ENCODE data around the gene COX7B2.

The COX7B2 gene, protein sequence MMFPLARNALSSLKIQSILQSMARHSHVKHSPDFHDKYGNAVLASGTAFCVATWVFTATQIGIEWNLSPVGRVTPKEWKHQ

DNA sequence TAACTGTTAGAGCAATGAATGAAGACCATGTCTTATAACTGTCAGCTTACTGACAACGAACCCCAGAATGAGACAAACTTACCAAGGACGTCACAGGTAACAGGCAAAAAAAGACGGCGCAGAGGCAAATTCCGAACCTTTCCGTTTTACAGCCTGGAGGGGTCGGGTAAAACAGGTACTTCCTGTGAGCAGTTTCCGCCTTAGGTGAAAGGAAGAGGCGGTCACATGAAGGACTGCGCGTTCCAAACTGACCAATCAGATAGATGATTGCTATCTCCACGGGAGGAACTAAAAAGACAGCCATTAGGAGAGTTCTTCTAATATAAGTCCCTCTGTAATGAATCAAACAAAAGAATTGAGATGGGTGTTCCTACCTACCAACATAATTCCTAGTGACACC lies at the start of gene COX7B2:
Gene COX7B2, minus strand, starts transcription at position 168 of the 400 bp plus-strand sequence. CDS start 174,053 bp downstream, outside the sequence.
- no peak for DNase-seq (ENCODE audit: low read depth, low spot score)

DNA sequence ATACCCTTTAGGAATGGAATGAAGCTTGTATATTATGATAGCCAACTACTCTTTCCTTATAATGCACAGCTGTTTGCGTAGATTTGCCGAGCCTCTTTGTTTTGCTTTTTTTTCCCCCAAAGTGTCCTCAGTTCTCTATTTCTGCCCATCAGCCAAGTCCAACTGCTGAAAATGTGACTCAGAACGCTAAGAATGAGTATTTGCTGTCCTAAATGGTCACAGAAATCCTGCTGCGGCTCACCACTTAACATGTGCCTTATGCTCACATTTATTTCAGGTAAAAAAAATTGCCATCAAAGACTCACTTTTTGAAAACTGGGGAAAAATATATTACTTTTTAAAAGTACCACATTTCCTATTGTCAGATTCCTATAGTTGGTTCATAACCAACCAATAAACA lies 47.4 kb upstream of the COX7B2 start:
- no peak for DNase-seq (ENCODE audit: low read depth, low spot score)

DNA sequence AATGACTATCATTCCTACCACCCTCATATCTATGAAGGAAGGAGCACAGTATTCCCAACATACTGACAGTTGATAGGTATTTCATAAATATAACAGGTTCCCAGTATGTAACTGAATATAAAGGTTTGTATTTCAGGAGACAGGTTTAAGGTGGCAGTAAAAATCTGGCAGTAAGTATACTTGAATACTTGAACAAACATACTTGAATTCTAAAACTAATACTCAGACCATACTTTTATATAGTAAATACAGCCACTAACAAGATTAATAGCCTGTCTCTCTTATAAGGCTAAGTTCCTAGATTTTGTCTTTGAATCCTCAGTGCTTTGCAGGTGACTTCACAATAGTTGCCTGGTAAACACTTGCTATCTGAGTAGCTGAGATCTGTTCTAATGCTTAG lies 46.6 kb upstream of the COX7B2 start:
- DNase-seq (ENCODE audit: low read depth, low spot score), result no peak

DNA sequence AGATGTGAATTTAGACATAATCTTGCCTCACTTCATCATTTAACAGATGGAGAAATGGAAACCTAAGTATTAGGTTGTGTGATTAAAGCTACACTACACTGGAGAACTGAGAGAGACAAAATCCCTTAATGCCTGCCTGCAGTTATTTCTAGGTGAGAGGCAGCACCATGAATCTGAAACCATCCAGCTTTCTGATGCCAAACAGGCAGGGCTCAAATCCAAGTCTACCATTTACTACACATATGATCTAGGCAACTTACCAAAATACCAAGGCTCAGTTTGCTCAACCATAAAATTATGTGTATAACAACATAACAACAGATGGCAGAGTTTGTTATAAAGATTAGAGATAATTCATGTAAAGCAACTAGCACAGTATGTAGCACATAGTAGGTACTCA lies 45.6 kb upstream of the COX7B2 start:
- no peak for DNase-seq (ENCODE audit: low read depth, low spot score)

DNA sequence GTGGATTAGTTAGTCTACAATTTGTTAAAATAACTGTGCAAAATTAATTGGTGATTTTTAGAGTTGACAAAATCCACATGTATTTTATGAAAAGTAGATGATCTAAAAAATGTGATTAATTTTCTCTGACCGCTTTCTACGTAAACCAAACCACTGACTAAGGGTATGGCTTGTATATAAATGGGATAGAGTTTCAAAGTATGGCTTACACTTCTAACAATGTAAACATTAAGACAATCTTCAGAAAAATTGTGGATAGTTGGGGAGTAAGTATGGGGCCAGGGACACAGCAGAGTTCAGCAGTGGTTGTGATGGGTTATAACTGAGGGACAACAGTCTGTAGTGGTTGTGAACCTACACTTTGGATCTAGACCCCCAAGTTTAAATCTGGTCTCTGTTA lies 44.5 kb upstream of the COX7B2 start:
- no peak for DNase-seq (ENCODE audit: low read depth, low spot score)

DNA sequence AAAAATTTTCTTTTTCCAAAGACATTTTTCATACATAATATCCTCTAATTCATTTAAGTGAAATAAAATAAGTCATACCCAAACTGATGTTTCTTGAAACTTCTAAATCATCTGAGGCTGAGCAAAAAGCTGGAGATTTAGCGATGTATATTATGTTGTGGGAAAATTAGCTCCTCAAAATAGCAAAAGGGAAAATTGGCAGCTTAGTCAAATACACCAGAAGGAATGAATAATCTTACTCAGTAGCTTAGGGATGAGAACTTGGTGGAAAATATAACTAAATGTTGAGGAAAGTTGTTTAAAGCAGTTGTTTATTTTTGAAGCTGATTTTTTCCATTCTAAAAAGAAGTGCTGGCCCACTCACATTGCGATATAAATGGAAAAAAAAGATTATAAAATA lies 43.4 kb upstream of the COX7B2 start:
- DNase-seq (ENCODE audit: low read depth, low spot score), result no peak

DNA sequence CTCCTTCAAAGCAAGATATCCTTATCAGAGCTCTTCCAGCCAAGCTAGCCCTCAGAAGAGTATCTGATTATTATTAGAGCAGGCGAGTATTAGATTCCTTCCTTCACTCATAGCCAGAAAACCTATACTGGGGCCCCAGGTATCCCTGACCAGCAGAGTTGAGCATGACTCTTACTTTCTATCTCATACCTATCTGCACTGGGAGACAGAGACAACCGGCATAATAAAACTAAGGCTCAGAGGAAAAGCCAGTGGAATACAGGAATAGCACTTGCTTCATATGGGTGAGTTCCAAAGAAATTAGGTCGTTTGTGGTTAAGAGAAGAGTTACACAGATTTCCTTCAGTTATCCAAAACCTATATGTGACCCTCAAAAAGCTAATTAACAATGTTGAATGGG lies 41.8 kb upstream of the COX7B2 start:
- DNase-seq (ENCODE audit: low read depth, low spot score), result no peak

DNA sequence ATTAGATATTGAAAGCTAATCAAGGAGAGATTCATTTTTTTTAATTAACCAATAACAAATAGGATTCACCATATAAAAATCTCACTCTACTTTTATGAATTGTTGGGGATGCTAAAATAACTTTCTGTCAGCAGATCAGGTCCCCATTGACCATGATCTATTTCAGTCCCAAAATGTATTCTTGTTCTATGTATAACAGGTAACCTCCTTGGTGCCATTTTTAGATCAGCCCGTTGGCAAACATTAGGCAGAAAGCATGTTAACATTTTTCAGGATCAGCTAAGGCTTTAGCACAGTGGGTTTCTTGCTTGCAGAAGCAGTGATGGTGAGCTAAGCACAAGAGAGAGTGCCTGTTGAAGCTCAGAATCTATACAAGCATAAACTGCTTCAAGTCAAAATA lies 40.8 kb upstream of the COX7B2 start:
- DNase-seq (ENCODE audit: low read depth, low spot score), result no peak

DNA sequence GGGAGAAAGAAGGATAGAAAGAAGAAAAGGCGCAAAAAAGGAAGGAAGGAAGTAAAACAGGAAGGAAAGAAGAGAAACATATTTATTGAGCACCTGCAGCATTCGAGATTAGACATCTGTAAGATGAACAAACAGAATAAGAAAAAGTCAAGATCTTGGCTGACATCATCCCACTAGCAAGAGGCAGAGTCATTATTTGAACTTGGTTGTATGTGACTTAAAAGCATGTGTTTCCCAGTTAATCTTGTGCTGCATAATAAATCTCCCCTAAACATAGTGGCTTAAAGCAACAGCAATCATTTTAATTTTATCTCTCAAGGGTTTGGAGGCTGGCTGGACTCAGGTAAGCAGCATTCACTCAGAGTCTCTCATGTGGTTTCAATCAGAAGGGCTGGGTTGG lies 38.5 kb upstream of the COX7B2 start:
- no peak for DNase-seq (ENCODE audit: low read depth, low spot score)

DNA sequence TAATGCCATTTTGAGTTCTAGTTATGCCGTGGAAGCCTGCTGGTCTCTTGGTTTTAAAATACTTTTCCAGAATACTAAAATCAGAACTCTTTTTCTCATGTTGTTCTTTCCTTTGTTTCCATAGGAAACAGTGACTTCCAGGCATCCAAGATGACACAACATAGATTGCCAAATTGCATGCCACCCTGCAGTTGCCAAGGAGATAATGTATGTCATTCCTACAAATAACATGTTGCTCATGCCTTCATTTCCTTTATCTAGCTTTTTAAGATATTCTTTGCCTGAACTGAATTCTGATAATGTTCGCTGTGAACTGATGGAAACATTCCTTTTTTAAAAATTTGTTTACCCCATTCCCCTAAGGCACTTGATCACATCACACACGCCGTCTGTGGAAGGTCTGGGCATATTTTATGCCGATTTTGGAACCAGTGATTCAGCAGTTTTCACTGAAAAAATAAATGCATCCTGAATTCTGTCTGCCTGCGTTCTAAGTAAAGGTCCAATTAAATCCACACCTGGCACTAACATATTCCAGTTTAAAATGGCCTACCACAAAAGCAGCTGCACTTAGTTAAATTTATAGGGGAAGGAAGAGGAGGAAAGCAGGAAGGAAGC lies 38.0 kb upstream of the COX7B2 start:
- no peak for DNase-seq (ENCODE audit: low read depth, low spot score)

DNA sequence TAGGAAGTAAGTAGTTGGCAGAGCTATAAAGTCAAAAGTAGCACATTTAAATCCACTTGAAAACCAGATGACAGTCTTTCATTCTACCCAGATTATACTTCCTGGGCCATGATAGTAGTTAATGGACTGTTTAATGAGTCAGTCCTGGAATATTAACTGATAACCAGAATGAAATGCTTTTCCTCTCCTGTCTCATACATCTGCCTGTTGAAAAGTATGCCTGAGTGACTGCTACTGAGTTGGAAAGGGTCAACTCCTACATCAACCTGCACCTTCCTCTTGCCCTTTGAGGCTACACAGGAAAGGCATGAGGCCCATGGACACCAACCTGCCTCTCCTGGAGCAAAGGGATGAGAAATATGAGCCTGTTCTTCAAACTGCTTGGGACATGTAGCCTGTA lies 36.0 kb upstream of the COX7B2 start:
- DNase-seq (ENCODE audit: low read depth, low spot score), result no peak

DNA sequence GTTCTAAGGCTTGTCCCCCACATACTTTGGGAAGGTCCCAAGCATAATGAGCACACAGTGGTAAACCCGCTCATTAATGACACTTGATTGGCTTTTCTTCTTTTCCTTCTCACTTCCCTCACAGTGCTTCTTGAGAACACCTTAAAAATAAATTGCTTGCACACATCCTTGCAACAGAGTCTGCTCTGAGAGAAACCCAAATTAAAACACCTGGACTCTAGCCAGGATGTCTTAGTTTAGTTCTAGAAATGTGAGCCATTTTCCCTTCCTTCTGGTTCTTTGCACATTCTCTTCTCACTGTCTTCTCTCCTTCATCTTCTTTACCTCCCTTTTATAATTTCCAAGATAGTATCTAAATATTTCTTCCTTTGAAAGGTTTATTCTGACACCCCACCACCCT lies 35.3 kb upstream of the COX7B2 start:
- no peak for DNase-seq (ENCODE audit: low read depth, low spot score)

DNA sequence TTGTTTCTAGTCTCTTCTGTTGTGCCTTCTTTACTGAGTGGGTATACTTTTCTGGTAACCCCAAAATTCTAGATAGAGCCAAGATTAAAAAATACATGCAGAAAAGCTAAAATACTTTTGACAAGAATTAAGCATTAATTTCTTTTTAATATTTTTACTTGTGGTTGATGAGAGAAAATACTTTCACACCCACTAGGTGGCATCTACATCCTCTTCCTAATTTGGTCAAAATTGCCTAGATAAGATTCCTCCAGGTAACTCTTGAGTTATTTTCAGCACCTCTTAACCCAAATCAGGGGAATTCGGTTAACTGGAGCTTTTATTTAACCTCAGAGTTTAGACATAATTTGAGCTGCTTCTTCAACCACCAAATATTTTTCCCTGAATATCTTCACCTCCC lies 28.4 kb upstream of the COX7B2 start:
- no peak for DNase-seq (ENCODE audit: low read depth, low spot score)

DNA sequence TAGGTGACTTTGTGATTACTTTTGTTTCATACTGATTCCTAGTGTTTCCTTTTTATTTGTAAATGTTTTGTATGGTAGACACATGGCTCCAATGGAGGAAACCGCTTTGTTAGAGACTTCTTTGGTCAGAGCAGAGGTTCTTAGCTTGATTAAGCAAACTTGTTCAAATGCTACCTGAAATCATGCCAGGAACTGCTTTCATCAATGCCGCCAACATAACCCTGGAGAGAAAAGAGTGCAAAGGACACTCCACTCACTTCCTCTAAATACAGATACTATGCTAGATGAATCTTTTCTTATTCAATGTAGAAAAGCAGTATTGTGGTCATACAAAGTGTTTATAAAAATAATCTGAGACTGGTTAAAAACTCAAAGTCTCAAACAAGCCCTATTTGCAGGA lies 25.7 kb upstream of the COX7B2 start:
- DNase-seq (ENCODE audit: low read depth, low spot score), result no peak

DNA sequence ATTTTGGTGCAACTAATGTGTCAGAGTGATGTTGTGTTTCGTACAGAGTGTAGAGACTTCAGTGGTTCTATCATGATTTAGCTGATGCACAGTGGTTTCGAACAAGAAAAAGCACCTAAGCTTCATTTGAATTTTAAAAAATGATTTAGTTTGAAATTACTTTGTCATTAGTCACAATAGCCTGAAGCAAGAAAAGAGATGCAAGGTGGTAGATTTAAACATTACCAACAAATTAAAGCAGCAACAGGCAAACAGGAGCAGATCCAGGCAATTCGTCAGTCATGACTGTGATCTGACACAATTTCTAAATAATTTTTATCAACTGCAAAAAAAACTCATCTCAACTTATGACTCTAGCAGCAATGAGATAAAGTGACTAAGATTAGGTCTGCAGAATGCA lies 24.6 kb upstream of the COX7B2 start:
- no peak for DNase-seq (ENCODE audit: low read depth, low spot score)

DNA sequence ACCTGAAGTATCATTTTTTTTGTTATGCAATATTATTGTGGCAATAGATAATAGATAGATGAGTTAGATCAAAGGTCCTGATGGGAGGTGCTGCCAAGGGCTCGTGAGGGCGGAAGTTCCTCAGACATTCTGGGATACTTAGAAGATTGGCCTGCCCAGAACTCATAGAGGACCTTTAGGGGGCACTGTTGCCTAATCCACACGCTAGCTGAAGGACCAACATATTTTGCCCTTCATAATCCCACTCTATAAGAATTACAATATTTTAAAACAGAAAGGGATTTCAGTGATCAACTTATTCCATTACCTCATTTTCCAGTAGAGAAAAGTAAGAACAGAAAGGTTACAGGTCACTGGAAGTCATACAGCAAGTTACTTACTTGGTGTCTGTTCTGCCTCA lies 22.9 kb upstream of the COX7B2 start:
- peak; percentile 40 for DNase-seq (ENCODE audit: low read depth, low spot score)

DNA sequence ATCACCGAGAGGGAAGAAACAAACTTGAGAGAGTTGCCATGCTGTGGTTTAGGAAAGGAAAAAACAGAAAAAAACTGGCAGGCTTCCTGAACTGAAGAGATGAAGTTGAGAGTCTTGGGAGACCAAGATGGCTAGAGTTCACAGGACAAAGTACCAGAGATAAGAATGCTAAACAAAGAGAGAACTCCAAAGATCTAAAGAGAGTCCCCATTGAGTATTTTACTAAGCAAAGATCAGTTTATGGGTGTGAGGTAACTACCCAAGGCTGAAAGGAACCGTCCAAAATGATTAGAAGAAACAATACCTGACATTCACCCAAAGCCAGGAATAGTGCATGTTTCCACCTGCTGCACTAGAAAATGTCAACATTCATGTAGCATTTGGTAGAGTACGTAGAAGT lies 21.8 kb upstream of the COX7B2 start:
- no peak for DNase-seq (ENCODE audit: low read depth, low spot score)

DNA sequence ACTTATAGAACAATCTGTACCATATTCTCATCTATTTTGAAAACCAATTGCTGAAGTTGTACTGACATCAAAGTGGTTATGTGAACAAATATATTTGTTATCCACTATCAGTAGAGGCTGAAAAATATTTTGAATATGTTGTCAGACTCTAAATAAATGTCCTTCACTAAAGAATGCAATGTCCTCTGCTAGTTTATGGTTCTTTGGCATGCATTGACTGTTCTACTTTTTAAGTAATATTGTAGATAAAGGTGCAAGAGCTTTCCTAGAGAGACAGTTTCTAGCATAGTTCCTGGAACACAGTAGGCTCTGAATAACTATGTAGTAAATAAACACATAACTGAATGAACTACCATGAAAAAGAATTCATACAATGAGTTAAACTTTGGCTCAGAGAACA lies 18.2 kb upstream of the COX7B2 start:
- DNase-seq (ENCODE audit: low read depth, low spot score), result no peak

DNA sequence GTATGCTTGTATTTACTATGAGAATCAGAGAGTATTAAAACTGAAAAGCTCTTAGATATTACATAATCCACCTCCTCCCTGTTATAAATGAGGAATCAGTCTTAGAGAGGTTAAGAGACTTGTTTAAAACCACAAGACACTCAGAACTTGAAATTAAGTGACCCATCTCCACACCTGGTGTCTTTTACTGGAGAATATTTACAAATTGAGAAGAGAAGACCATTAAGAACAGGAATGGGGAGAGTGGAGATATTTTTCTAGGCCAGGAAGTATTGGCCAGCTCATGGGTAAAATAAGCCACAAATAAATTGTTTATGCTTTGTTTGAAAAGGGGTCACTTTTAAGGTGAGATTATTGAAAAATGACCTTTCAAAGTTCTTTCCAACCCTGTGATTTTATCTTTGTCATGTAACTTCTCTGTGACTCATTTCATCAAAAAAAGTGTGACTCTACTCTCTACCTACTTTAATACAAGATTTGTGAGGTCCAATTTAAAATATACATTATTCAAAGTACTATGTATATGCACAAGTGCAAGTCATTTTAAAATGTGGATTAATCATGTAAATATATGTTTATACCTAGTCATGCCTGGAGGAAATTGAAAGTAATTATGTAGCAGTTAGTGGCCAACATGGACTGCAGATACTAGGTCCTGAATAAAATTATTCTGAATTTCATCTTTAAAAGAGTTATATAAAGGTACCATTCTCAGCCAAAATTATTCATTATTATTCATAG lies 15.9 kb upstream of the COX7B2 start:
- DNase-seq (ENCODE audit: low read depth, low spot score), result no peak

DNA sequence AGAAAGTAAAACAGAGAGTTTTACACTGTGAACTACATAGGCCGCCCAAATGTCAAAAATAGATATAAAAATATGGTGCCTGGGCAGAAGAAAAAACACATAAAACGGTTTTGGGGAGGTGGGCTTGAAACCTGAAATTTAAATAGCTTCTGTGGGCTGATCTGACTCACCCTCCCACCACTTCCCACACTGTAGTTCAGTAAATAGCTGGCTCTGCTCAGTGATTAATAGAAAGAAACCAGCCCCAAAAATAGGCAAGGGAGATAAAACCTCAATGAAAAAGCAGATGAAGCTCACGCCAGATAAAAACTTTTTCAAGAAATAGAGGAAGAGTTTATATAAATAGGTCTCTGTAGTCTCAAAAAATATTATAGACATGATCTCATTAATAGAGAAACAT lies 13.2 kb upstream of the COX7B2 start:
- DNase-seq (ENCODE audit: low read depth, low spot score), result no peak

DNA sequence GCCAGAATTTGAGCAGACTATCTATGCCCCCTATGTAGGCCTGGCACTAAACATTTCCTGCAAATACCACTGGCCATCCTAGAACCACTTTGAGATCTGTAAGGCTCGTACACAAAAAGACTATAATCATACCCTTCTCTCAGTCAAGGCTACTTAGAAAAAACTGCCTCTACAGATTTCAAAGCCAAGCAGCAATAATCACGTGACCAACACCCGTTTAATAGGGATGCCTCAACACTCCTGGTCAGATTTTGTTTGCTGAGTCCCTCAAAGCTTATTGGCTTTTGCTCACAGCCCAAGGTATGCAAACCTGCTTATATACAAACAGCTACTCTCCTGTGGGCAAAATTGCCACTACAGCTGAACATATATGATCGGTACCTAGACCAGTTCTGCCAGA lies 897 bp downstream of the COX7B2 start:
- no peak for DNase-seq (ENCODE audit: low read depth, low spot score)

DNA sequence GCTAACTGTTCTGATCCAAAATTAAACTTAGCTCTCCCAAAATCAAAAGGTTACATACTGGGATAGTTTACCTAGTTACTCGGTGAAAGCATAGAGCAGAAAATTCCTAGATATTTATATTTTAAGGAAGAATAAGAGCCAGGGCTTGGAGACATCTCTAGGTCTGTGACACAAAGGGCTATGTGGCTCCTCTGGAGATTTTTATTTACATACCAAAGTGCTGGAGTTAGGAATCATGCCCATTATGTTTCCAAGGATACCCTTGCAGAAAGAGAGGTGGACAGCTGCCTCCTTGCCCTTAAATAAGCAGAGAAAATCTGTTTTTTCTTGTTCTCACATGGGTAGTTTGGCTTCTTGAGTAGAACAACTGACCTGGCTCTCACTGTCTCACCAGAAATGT lies 9.0 kb downstream of the COX7B2 start:
- DNase-seq (ENCODE audit: low read depth, low spot score), result no peak

DNA sequence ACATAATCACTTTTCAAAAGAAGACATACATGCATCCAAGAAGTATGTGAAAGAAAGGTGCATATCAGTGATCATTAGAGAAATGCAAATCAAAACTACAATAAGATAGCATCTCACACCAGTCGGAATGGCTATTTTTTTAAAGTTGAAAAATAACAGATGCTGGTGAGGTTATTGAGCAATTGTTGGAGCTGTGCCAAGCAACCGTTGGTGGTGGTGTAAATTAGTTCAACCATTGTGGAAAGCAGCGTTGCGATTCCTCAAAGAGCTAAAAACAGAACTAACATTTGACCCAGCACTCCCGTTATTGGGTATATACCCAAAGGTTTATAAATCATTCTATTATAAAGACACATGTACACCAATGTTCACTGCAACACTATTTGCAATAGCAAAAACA lies 14.2 kb downstream of the COX7B2 start:
- no peak for DNase-seq (ENCODE audit: low read depth, low spot score)

DNA sequence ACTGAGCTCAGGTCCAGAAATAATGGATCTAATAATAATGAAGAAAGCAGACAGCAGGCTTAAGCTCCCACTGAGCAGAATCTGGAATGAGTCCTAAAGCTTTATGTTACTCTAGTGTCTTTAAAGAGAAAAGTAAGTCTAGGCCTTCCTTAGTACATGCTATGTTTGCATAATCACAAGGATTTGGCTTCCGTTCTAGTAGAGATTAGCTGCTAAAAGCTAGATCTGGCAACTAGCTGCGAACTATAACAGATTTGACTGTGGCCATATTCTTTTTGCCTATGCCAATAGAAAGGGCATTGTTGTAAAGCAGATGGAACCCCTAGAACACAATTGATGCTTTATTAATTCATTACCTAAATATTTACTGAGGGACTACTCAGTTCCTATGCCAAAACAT lies 19.0 kb downstream of the COX7B2 start:
- no peak for DNase-seq (ENCODE audit: low read depth, low spot score)
